GM19023 (cell line): ENCODE results near the gene TTLL5.

Source experiments
- ATAC-seq: cut with Tn5 transposase; IDR thresholded peaks from one replicate; pipeline ENCODE4 v1.9.1; 2021; ENCODE audit warnings: mild to moderate bottlenecking, moderate library complexity; ENCODE audit not compliant: unreplicated experiment

The TTLL5 gene

DNA sequence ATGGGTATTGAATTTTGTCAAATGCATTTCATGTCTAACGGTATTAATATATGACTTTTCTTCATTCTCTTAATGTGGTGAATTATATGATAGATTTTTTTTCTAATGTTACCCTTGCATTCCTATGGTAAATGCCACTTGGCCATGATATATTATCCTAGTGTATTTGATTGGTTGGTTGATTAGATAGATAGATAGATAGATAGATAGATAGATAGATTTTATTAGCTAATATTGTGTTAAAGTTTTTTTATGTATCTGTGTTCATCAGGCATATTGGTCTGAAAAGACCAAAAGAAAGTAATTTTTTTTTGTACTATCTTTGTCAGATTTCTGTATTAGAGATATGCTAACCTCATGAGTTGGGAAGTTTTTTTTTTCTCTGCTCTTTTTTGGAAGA lies 196.2 kb downstream of the TTLL5 start:
- ATAC-seq = no peak

GRCh38 chr14:75858362-75858761 lies 197.3 kb downstream of the TTLL5 start:
- no peak for ATAC-seq

- no peak for ATAC-seq
Observed at GRCh38 chr14:75859746-75860145, 198.7 kb downstream of the TTLL5 start.

- no peak for ATAC-seq
Observed at GRCh38 chr14:75860561-75861160, 199.6 kb downstream of the TTLL5 start.

- ATAC-seq = no peak
Observed at GRCh38 chr14:75861161-75861621, 200.1 kb downstream of the TTLL5 start.

DNA sequence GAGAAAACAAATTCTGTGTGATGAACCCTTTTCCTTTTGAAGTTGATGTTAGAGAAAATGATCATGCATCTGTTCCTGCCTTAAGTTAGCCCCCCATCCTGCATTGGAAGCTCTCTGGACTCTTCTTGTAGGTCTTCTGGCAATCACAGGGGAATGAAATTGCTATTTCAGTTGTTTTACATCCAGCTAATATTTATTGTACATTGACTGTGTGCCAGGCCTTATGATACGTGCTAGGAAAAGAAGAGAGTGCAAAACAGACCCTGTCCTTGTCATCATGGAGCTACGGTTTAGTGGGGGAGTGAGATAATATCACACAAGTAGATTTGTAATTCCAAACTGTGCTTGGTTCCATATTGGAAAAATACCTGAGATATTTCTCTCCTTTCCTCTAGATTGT lies 202.2 kb downstream of the TTLL5 start:
- no peak for ATAC-seq

DNA sequence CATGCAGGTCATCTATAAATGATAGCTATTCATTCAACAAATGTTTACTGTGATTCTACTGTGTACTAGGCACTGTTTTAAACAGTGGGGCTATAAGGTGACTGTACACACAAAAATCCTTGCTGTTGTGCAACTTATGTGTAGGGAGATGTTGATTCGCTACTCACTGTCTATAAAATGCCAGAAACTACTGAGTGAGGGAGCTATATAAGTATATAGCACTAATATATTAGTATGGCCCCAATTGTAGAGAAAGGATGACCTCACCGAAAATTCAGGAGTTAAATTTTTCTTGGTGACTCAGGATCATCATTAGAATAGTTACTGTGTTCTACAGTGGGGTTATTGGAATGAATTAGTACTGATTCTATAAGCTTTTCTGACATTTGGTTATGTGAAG lies 203.3 kb downstream of the TTLL5 start:
- no peak for ATAC-seq

DNA sequence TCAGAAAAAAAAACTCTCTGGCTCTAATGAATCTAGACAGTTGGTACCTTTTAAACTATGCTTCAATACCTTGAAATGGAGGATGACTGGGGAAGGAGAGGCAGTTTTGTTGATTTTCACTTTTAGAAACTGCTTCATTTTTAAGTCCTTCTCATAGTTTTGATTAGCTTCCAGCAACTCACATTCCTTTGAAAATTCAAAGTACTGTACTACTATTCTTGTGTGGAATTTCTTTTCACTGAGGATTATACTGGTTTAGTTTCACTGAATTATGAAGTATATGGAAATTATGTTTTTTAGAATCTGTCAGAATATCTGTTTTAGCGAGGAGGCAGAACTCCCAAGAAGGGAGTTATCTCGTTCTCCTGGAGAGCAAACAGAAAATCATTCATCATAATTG lies 204.5 kb downstream of the TTLL5 start:
- no peak for ATAC-seq

- no peak for ATAC-seq
Observed at GRCh38 chr14:75866970-75867369, 205.9 kb downstream of the TTLL5 start.

DNA sequence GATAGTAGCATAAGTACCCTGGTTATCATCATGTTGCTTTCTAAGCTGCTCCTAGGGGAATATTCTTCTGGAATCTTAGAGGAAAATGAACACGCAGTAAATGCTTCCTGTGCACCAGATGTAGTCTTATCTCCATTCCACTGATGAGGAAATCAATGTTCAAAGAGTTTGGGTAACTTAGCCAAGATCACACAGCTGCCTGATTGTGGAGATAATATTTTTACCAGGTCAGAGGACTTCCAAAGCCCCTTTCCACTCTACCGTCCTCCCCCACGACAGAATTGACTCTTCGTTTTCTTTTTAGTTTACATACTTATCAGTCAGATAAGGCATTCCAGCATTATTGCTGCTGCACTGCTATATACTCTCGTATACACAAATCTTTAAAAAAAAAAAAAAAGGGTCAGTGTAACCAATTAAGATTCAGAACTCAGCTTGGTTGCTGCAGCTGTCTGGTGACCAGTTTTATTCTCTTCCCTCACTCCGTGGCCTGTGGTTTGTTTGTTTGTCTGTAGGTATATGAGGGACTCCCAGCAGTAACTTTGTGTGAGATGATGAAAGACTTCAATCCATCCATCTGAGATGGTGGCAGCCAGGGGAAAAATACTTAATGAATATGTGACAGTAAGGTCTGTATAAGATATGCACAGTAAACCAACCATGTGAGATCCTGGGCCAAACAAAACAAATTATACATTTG lies 210.3 kb downstream of the TTLL5 start:
- no peak for ATAC-seq

DNA sequence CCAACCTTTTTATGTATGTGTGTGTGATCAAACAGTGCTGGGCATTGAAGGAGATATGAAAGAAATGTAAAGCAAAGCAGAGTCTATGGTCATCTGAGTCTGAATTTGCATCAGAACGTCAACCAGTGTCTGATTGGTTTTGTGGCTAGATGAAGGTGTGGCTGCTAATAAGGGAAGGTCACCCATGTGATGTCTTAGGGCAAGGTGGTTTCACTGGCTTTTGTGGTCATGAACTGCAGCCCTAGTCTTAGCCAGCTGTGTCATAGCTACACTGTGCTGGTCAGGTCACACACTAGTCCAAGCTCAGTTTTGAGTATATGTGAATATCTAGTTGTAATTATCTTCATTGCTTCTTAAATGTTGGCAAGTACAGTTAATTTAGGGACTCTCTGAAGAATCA lies 214.9 kb downstream of the TTLL5 start:
- ATAC-seq = peak; percentile 99

GRCh38 chr14:75876530-75876929 lies 215.5 kb downstream of the TTLL5 start:
- ATAC-seq = no peak

- ATAC-seq = no peak
Observed at GRCh38 chr14:75877292-75877691, 216.2 kb downstream of the TTLL5 start.

DNA sequence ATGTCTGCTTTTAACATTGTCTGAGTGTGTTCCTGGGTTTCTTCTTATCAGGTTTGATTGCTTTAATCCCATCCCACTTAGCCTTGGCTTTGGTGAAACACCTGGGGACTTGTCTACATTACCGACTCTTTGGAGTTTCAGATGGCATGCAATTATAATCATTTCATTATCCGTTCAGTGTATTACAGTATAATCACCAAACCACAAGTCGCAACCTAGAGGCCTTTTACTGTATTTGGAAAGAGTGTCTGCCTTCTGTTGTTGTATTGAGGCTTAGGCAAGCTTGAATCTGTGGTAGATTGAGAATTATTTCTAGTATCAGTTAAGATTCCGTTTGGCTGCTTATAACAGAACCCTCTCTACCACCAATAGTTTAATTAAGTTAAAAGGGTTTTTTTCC lies 216.8 kb downstream of the TTLL5 start:
- no peak for ATAC-seq

GRCh38 chr14:75879031-75879430 lies 218.0 kb downstream of the TTLL5 start:
- no peak for ATAC-seq

DNA sequence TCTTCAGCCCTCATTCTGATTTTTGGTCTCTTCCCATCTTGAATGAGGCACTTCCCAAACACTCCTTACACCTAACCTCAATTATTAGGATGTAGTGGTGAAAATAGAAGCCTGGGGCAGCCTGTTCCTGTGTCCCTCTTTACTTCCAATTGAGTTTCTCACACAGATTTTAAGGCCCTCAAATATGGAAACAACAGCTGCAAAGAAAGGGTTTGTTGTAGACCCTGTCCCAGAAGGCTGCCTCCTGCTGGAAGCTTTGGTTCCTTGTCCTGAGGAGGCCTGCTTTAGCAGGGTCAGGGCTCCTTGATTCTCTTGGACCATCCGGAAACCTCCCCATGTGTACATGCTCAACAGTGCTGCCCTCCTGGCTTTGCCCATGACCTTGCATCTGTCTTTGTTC lies 219.5 kb downstream of the TTLL5 start:
- ATAC-seq = no peak

GRCh38 chr14:75881994-75882393 lies 220.9 kb downstream of the TTLL5 start:
- ATAC-seq = no peak

GRCh38 chr14:75884198-75884611 lies 223.2 kb downstream of the TTLL5 start:
- no peak for ATAC-seq

DNA sequence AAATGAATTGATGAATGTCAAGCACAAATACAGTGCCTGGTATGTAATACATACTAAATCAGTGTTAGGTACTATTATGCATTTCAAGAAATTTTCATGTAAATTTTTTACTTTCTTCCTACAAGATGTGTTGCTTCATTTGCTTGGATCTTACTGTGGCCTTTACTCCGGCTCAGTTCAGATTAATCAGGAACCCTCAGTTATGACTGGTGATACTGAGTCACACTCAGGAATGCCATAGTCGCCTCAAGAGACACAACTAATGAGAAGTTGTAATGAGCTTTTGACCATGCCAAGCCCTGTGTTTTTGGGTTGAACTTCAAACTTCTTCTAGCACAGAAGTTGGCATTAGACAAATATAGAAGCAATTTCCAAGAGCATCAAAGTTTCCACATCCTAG lies 224.8 kb downstream of the TTLL5 start:
- ATAC-seq = no peak

GRCh38 chr14:75886636-75887348 lies 225.7 kb downstream of the TTLL5 start:
- ATAC-seq = no peak

- no peak for ATAC-seq
Observed at GRCh38 chr14:75888945-75889344, 227.9 kb downstream of the TTLL5 start.

- no peak for ATAC-seq
Observed at GRCh38 chr14:75896341-75896740, 235.3 kb downstream of the TTLL5 start.
